GM06990 (cell line): ENCODE measurements around the gene INMT.

Experiments used
- DNase-seq: peaks from one replicate; pipeline ENCODE4 v3.0.0-alpha.2; 2011; ENCODE audit not compliant: insufficient read length; ENCODE audit errors: extremely low read depth
- H3K27me3 ChIP-seq: replicated peaks from 2 replicates; pipeline ENCODE4 v1.6.0; 2011; ENCODE audit warnings: low read length; ENCODE audit not compliant: control insufficient read depth, insufficient read depth
- H3K36me3 ChIP-seq: 2 replicates; pipeline ENCODE4 v1.5.1; 2011; ENCODE audit warnings: low read length; ENCODE audit not compliant: control insufficient read depth, insufficient read depth
- H3K4me3 ChIP-seq: replicated peaks from 2 replicates; pipeline ENCODE4 v1.5.1; 2011; ENCODE audit warnings: low read depth, mild to moderate bottlenecking, control low read depth, low read length
- TF ChIP-seq, protein P1 (sequence below): IDR thresholded peaks from 2 replicates; pipeline ENCODE4 v1.5.1; 2011; ENCODE audit warnings: low read length, control low read depth, mild to moderate bottlenecking, inconsistent platforms; ENCODE audit not compliant: insufficient read depth, poor library complexity, severe bottlenecking

Gene INMT

DNA sequence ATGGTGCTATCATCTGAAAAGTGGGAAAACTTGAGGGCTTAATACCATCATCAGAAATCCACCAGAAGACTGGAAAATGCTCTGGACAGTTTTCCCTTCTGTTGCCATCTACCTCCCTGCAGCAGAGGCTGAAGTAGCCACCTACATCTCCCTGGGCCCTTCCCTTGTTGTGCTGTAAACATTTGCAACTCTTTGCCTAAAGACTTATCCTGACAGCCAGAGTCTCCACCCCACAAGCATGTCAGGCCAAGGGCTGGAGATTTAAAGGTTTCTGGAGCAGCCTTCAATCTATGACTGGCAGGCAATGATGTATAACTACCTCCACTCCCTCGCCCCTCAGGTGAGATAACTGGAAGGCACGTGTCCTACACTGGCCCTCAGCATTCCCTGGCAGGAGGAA is 29.7 kb upstream of the INMT start:
- TF ChIP-seq, protein P1, sequence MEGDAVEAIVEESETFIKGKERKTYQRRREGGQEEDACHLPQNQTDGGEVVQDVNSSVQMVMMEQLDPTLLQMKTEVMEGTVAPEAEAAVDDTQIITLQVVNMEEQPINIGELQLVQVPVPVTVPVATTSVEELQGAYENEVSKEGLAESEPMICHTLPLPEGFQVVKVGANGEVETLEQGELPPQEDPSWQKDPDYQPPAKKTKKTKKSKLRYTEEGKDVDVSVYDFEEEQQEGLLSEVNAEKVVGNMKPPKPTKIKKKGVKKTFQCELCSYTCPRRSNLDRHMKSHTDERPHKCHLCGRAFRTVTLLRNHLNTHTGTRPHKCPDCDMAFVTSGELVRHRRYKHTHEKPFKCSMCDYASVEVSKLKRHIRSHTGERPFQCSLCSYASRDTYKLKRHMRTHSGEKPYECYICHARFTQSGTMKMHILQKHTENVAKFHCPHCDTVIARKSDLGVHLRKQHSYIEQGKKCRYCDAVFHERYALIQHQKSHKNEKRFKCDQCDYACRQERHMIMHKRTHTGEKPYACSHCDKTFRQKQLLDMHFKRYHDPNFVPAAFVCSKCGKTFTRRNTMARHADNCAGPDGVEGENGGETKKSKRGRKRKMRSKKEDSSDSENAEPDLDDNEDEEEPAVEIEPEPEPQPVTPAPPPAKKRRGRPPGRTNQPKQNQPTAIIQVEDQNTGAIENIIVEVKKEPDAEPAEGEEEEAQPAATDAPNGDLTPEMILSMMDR: no peak
- no peaks in the 10 kb centered on the region for H3K27me3 ChIP-seq
- H3K36me3 ChIP-seq: no peaks in the 10 kb centered on the region
- no peak for DNase-seq
- no peak overlapping the region for H3K4me3 ChIP-seq

DNA sequence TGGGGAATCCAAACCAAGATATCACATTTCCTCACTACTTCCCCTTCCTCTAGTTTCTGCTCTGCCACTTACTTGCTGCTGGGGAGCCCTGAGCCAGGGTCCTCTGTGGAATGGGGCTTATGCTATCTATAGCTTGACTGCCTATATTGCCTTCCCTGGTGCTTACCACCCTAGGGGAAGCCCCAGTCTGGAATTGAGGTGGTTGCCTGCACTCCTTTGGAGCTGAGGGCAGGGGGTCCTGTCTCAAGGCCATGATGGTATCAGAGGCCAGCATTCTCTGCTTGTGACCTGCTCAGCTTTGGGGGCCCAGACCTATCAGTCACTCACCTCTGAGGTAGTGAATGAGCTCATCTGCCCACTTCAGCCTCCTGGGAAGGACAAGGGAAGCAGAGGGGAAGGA is 29.3 kb upstream of the INMT start:
- TF ChIP-seq, protein P1: no peak
- no peak for DNase-seq
- H3K4me3 ChIP-seq: no peak overlapping the region
- no peaks in the 10 kb centered on the region for H3K36me3 ChIP-seq
- H3K27me3 ChIP-seq: no peaks in the 10 kb centered on the region

DNA sequence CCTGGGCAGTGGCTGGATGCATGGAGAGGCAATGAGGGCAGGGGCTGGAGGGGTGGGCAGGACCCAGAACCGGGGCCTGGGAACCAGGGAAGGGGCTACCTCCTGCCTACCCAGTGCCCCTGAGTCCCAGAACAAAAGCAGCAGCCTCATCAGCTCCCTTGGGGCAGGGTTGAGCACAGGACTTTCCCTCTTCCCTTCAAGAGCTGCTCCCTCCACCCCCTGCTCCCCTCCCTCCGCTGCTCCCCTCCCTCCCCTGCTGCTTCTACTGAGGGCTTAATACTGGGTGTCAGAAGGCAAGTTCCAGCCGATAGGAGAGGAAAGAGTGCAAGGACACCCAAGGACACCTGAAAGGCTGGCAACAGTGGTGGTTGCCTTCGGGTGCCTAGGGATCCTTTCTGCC is 28.2 kb upstream of the INMT start:
- Histone ChIP-seq H3K4me3 (no peak overlapping the region), H3K27me3 (no peaks in the 10 kb centered on the region), H3K36me3 (no peaks in the 10 kb centered on the region)
- DNase-seq: no peak
- TF ChIP-seq, protein P1: no peak

DNA sequence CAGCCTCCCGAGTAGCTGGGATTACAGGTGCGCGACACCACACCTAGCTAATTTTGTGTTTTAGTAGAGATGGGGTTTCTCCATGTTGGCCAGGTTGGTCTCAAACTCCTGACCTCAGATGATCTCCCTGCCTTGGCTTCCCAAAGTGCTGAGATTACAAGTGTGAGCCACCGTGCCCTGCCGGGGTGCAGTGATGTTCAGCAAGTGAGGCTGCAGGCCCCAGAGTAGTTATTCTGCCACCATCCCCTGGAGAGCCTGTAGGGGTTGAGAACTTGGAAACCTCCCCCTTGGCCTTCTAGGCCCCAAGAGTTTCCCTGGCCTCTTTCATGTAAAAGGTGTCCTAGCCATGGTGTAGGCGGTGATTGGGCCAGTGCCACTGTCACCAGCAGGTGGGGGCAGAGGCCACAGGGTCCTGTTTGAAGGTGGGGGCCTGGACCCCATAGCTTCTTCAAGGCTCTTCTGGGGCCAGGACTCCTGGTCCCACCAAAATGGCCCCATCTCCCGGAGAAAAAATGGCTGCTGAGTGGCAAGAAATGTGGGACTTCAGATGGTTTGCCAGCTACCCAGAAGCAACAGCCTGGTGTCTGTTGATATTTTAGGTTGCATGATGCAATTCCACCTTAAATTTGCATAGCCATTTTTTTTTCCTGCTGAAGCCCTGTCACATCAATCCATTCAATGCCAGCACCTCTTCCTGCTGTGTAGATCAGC is 25.5 kb upstream of the INMT start:
- TF ChIP-seq, protein P1: no peak
- Histone ChIP-seq H3K36me3 (no peaks in the 10 kb centered on the region), H3K27me3 (no peaks in the 10 kb centered on the region; the same call in 1 of the 2 replicates), H3K4me3 (no peak overlapping the region)
- no peak for DNase-seq

DNA sequence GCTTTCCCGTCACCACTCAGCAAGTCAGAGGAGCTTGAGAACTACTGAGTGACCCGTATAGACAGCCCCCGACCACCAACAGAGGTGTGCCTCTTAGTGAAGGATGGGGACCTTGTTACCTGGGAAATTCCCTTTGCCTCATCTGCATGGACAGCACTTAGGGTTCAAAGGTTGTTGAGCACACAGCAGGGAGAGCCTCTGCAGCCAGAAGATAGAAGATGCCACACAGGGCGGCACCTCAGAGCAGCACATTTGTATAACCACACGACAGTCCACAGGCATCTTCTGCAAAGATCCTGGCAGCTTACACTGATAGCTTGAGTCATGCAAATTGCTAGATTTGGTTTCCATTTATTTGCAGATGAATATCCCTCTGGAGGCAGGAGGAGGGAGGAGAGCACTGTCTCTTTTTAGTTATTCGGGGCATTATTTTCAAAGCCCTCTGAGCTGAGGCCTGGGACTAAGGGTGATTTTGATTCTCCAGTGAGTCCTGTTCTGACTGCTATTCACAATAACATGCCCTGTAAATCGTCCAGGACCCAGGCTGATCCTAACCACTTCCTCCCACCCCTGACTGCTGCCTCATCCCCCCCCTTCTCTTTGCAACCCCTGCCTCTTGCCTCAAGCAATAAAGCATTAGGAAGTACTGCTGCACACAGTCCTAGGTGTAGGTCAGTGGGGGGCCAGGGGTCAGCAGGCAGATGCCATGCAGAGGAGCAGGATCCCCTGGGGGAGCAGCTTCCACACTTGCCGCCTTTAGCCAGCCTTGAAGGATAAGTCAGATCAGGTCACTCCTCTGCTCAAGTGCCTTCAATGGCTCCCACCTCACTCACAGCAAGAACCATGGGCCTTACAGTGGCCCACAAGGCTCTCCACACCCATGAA is 24.6 kb upstream of the INMT start:
- Histone ChIP-seq H3K4me3 (no peak overlapping the region), H3K27me3 (no peaks in the 10 kb centered on the region; the same call in 1 of the 2 replicates), H3K36me3 (no peaks in the 10 kb centered on the region)
- TF ChIP-seq, protein P1: no peak
- no peak for DNase-seq
